Thyroid gland (tissue), 4 donors: Measurements from ENCODE around the gene LARGE1. TPM values are rescaled to one million over a fixed set of nuclear protein-coding genes. Genes with fewer than 3 reads are reported as not detected.

Experiments
- DNase-seq, 2 donors: peaks; one replicate each; pipeline ENCODE4 v3.0.0-alpha.2; 2019
- H3K27ac ChIP-seq, 3 donors: fragments of 200-600 bp; sonication (generic); 1 replicate in 2 of 3; 2 replicates in 1 of 3; pipeline ENCODE4 v1.5.1; 2016 to 2019; ENCODE audit warnings: mild to moderate bottlenecking in 1 of 3, moderate library complexity in 1 of 3
- H3K27me3 ChIP-seq: fragments of 200-600 bp; sonication (generic); one replicate; pipeline ENCODE4 v1.5.1; 2019
- H3K36me3 ChIP-seq, 2 donors: fragments of 200-600 bp; sonication (generic); one replicate each; pipeline ENCODE4 v1.5.1; 2016 to 2019
- H3K4me1 ChIP-seq, 2 donors: fragments of 200-600 bp; sonication (generic); one replicate each; pipeline ENCODE4 v1.5.1; 2017 to 2019
- H3K4me3 ChIP-seq, 3 donors: fragments of 200-600 bp; sonication (generic); replicated peaks in 1 of 3; 1 replicate in 2 of 3; 2 replicates in 1 of 3; pipeline ENCODE4 v1.5.1; 2016; ENCODE audit warnings: mild to moderate bottlenecking in 1 of 3
- H3K9me3 ChIP-seq: fragments of 200-600 bp; sonication (generic); one replicate; pipeline ENCODE4 v1.5.1; 2017
- POLR2A ChIP-seq, 2 donors: fragments of 450-650 bp; IDR thresholded peaks; one replicate each; pipeline ENCODE4 v1.6.1; 2017; ENCODE audit warnings: antibody characterized with exemption in 2 of 2, mild to moderate bottlenecking in 2 of 2, moderate library complexity in 1 of 2
- WGBS, 2 donors: methylation state at CpG; one replicate each; pipeline ENCODE4 v1.1.5; 2017; 5-methylcytosine and 5-hydroxymethylcytosine counted together
- intact Hi-C: fragments of 100-400 bp; cut with DNase I; formaldehyde crosslinking; loops from one replicate; pipeline ENCODE4 v1.15.1; 2023
- total RNA-seq, 4 donors: library from RNA; depleted of rRNA; stranded (reverse); fragments of >200 nt; gene quantifications; one replicate each; pipeline ENCODE4 v1.2.3, GENCODE V29; 2016
- TF ChIP-seq, protein P1 (sequence below), 6 experiments: fragments of 200-600 bp in 3 of 6; fragments of 450-650 bp in 3 of 6; sonication (generic) in 3 of 6; IDR thresholded peaks; one replicate each; pipeline ENCODE4 v1.5.1; 2016 to 2019; ENCODE audit warnings: antibody characterized with exemption in 6 of 6, mild to moderate bottlenecking in 2 of 6, inconsistent platforms in 1 of 6, moderate library complexity in 1 of 6

The LARGE1 gene
- total RNA-seq, 4 donors from 2014 or later: 13.6 to 16.3 (median 15.1) TPM

DNA sequence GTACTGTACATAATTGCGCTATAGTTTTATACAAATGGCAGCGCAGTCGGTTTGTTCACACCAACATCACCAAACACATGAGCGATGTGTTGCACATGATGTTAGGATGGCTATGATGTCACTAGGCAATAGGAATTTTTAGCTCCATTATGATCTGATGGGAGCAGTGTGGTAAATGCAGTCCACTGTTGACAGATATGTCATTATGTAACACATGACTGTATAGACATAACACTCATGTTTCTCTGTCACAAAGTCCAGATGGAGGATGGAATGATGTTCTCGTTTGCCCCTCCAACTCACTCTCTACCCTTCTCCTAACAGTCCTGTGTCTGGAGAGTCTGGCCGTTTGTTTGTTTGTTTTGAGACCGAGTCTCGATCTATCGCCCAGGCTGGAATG lies 288.5 kb downstream of the LARGE1 start:
- no peak overlapping the region for H3K27ac ChIP-seq
- H3K9me3 ChIP-seq: no peaks in the 10 kb centered on the region
- TF ChIP-seq, protein P1, sequence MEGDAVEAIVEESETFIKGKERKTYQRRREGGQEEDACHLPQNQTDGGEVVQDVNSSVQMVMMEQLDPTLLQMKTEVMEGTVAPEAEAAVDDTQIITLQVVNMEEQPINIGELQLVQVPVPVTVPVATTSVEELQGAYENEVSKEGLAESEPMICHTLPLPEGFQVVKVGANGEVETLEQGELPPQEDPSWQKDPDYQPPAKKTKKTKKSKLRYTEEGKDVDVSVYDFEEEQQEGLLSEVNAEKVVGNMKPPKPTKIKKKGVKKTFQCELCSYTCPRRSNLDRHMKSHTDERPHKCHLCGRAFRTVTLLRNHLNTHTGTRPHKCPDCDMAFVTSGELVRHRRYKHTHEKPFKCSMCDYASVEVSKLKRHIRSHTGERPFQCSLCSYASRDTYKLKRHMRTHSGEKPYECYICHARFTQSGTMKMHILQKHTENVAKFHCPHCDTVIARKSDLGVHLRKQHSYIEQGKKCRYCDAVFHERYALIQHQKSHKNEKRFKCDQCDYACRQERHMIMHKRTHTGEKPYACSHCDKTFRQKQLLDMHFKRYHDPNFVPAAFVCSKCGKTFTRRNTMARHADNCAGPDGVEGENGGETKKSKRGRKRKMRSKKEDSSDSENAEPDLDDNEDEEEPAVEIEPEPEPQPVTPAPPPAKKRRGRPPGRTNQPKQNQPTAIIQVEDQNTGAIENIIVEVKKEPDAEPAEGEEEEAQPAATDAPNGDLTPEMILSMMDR (IDR thresholded peaks at IDR 0.05): no peak
- TF ChIP-seq POLR2A (IDR thresholded peaks at IDR 0.05): no peak
- no peak for DNase-seq
- 86 to 90% methylated on average over 9 of the region's 9 CpGs for WGBS, 2 donors
- intact Hi-C loops: no loop called here
- H3K4me3 ChIP-seq: no peak overlapping the region
- H3K4me1 ChIP-seq: no peaks in the 10 kb centered on the region
- no peaks in the 10 kb centered on the region for H3K27me3 ChIP-seq
- H3K36me3 ChIP-seq: no peaks in the 10 kb centered on the region

DNA sequence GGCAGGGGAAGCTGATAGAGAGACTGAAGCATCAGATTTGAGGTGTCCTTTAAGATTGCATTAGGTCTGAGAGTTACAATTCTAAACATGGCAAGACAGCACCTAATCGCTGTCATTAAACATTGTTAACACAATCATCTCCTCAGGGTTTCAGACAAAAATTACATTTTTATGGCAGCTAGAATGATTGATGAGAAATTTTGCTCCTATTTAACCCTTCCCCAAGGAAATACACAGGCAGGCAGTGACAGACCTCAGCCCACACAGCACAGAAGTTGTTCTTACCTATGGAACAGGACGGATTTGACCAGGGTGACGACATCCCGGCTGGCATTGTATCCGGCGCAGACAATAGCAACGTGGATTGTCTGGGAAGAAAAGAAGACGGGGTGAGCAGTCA lies 294.3 kb downstream of the LARGE1 start:
- TF ChIP-seq, protein P1 (IDR thresholded peaks at IDR 0.05): no peak
- no peak for TF ChIP-seq POLR2A (IDR thresholded peaks at IDR 0.05)

DNA sequence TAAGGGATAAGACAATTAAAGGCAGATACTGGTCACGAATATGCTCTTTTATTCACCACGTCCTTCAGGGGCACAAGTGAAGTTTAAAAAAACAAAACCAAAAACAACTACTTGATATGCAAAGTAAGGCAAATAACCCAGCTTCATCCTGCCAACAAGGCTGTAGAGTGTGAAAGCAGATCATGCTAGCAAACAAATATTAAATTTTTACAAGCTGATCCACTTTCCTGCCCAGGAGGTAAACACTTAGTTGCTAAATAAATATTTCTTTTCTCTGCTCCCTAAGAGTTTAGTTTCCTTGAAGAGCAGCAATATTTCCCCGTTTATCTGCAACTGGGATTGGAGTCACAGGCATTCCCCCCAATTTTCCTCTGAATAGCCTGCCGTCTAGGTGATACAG lies 300.2 kb downstream of the LARGE1 start:
- DNase-seq: no peak
- TF ChIP-seq POLR2A (IDR thresholded peaks at IDR 0.05): no peak
- TF ChIP-seq, protein P1 (IDR thresholded peaks at IDR 0.05): no peak
- H3K4me1 ChIP-seq: no peaks in the 10 kb centered on the region
- WGBS, 2 donors: 82 to 86% methylated on average over 4 of the region's 4 CpGs
- no peak overlapping the region for H3K27ac ChIP-seq
- intact Hi-C loops: no loop called here
- H3K9me3 ChIP-seq: no peaks in the 10 kb centered on the region
- no peaks in the 10 kb centered on the region for H3K36me3 ChIP-seq
- H3K27me3 ChIP-seq: no peaks in the 10 kb centered on the region
- no peak overlapping the region for H3K4me3 ChIP-seq

More for the DNA sequence above, 294.3 kb downstream of the LARGE1 start:
- H3K4me1 ChIP-seq: no peaks in the 10 kb centered on the region
- H3K9me3 ChIP-seq: no peaks in the 10 kb centered on the region
- WGBS, 2 donors: 78 to 92% methylated on average over 8 of the region's 8 CpGs
- H3K36me3 ChIP-seq: no peaks in the 10 kb centered on the region
- no peak for DNase-seq
- H3K27me3 ChIP-seq: no peaks in the 10 kb centered on the region
- H3K4me3 ChIP-seq: no peak overlapping the region
- no peak overlapping the region for H3K27ac ChIP-seq
- intact Hi-C loops: no loop called here

DNA sequence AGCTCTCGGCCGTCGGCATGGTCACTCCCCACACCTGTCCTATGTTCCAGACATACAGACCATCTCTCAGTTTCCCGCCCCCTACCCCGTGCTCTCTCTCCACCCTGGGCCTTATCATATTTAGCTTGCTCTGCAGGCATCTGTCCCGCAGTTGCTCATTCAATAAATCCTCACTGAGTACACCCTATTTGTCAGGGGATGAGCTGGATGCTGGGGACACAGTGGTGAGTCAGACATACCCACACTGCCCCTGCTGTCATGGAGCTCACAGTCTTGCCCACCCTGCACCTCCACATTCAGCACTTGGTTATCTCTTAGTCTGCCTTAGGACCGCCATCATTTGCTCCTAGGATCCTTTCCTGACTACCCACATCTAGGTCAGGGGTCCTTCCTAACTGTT lies 313.8 kb downstream of the LARGE1 start:
- 95% methylated on average over 7 of the region's 7 CpGs for WGBS, 2 donors

DNA sequence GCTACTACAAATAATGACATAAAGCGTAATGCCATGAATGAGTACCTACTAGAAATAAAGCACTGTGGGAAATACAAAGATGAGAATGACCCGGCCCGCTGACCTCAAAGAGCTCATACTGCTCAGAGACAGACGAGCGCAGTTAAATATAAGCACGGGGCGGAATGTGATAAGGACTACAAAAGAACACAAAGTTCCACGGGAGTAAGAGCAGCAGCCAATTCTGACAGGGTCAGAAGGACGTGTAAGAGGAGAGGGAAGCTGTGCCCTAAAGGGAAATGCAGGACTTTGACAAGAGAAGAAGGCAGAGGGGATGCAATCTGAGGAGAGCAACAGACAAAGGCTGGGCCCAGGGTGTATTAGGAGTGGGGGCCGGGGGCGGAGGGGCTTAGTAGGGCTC lies 314.6 kb downstream of the LARGE1 start:
- Histone ChIP-seq H3K27ac (no peak overlapping the region), H3K27me3 (no peaks in the 10 kb centered on the region), H3K9me3 (no peaks in the 10 kb centered on the region), H3K36me3 (no peaks in the 10 kb centered on the region), H3K4me3 (no peak overlapping the region), H3K4me1 (no peaks in the 10 kb centered on the region)
- intact Hi-C loops: no loop called here
- no peak for DNase-seq
- TF ChIP-seq POLR2A (IDR thresholded peaks at IDR 0.05): no peak
- TF ChIP-seq, protein P1 (IDR thresholded peaks at IDR 0.05): no peak
- WGBS, 2 donors: 56 to 59% methylated on average over 11 of the region's 11 CpGs

More for the DNA sequence above, 313.8 kb downstream of the LARGE1 start:
- no peak overlapping the region for H3K27ac ChIP-seq
- no peak overlapping the region for H3K4me3 ChIP-seq
- DNase-seq: no peak
- H3K27me3 ChIP-seq: no peaks in the 10 kb centered on the region
- H3K4me1 ChIP-seq: no peaks in the 10 kb centered on the region
- no peak for TF ChIP-seq POLR2A (IDR thresholded peaks at IDR 0.05)
- TF ChIP-seq, protein P1 (IDR thresholded peaks at IDR 0.05): no peak
- intact Hi-C loops: no loop called here
- no peaks in the 10 kb centered on the region for H3K36me3 ChIP-seq
- no peaks in the 10 kb centered on the region for H3K9me3 ChIP-seq
